Adrenal gland (tissue), 5 donors: ENCODE results near the gene DUXA.

ENCODE experiments used
- CTCF ChIP-seq, 6 experiments: fragments of 450-650 bp in 4 of 6; fragments of 200-600 bp in 2 of 6; sonication (generic) in 1 of 6; IDR thresholded peaks; 1 replicate in 5 of 6; 2 replicates in 1 of 6; pipeline versions ENCODE4 v1.5.1 to v1.8.0; 2016 to 2021; ENCODE audit warnings: antibody characterized with exemption in 6 of 6, mild to moderate bottlenecking in 2 of 6, moderate library complexity in 1 of 6
- POLR2A ChIP-seq, 2 donors: fragments of 450-650 bp; IDR thresholded peaks; one replicate each; pipeline ENCODE4 v1.6.1; 2017; ENCODE audit warnings: antibody characterized with exemption in 2 of 2, mild to moderate bottlenecking in 2 of 2, moderate library complexity in 1 of 2
- donor health status: DM: no; HTN: no; CAD: no.

- TF ChIP-seq POLR2A (IDR thresholded peaks at IDR 0.05) (no peak), CTCF (IDR thresholded peaks at IDR 0.05) (no peak)
Measured at GRCh38 chr19:57167385-57167784, at the start of gene DUXA.
